MM.1S (cell line): ENCODE results near the gene VPS13C.

Experiments
- DNase-seq: peaks from one replicate; pipeline ENCODE4 v3.0.0-alpha.2; 2015
- H2AFZ ChIP-seq: fragments of 300-600 bp; sonication (generic); 2 replicates; pipeline ENCODE4 v1.6.0; 2016; ENCODE audit warnings: antibody characterized with exemption, low read length
- H3F3A ChIP-seq: fragments of 300-600 bp; sonication (generic); 2 replicates; pipeline ENCODE4 v1.6.1; 2016; ENCODE audit warnings: mild to moderate bottlenecking, antibody characterized with exemption, low read length, moderate library complexity, mixed read lengths; ENCODE audit not compliant: insufficient read depth
- H3K27ac ChIP-seq: fragments of 300-600 bp; sonication (generic); 2 replicates; pipeline ENCODE4 v1.5.1; 2016; ENCODE audit warnings: mild to moderate bottlenecking, low read length
- H3K27me3 ChIP-seq: fragments of 300-600 bp; sonication (generic); replicated peaks from 2 replicates; pipeline ENCODE4 v1.6.0; 2016; ENCODE audit warnings: low read length; ENCODE audit not compliant: insufficient read depth
- H3K36me3 ChIP-seq: fragments of 300-600 bp; sonication (generic); replicated peaks from 2 replicates; pipeline ENCODE4 v1.6.1; 2016; ENCODE audit warnings: mild to moderate bottlenecking, low read length, mixed read lengths; ENCODE audit not compliant: insufficient read depth
- H3K4me1 ChIP-seq: fragments of 300-600 bp; sonication (generic); 2 replicates; pipeline ENCODE4 v1.6.1; 2016; ENCODE audit warnings: low read length, mixed read lengths
- H3K4me2 ChIP-seq: fragments of 300-600 bp; sonication (generic); 2 replicates; pipeline ENCODE4 v1.6.0; 2016; ENCODE audit warnings: low read depth, low read length
- H3K4me3 ChIP-seq: fragments of 300-600 bp; sonication (generic); 2 replicates; pipeline ENCODE4 v1.5.1; 2016; ENCODE audit warnings: low read length, mixed read lengths
- H3K79me2 ChIP-seq: fragments of 300-600 bp; sonication (generic); 2 replicates; pipeline ENCODE4 v1.6.1; 2016; ENCODE audit warnings: mixed run types, low read length, mixed read lengths
- H3K9ac ChIP-seq: fragments of 300-600 bp; sonication (generic); 2 replicates; pipeline ENCODE4 v1.6.1; 2016; ENCODE audit warnings: low read length, mixed read lengths
- H3K9me2 ChIP-seq: fragments of 300-600 bp; sonication (generic); replicated peaks from 2 replicates; pipeline ENCODE4 v1.6.1; 2016; ENCODE audit warnings: mild to moderate bottlenecking, low read length, mixed read lengths; ENCODE audit not compliant: insufficient read depth
- H3K9me3 ChIP-seq: fragments of 300-600 bp; sonication (generic); replicated peaks from 2 replicates; pipeline ENCODE4 v1.6.1; 2016; ENCODE audit warnings: mild to moderate bottlenecking, low read length, mixed read lengths; ENCODE audit not compliant: insufficient read depth
- H4K20me1 ChIP-seq: fragments of 300-600 bp; sonication (generic); 2 replicates; pipeline ENCODE4 v1.6.1; 2016; ENCODE audit warnings: mild to moderate bottlenecking, low read length, moderate library complexity, mixed read lengths; ENCODE audit not compliant: insufficient read depth
- CTCF ChIP-seq: fragments of 300-600 bp; sonication (generic); IDR thresholded peaks from 2 replicates; pipeline ENCODE4 v1.5.1; 2016; ENCODE audit warnings: antibody characterized with exemption, low read length, mixed read lengths
- EZH2 ChIP-seq: fragments of 300-600 bp; sonication (generic); optimal IDR thresholded peaks from 2 replicates; pipeline ENCODE3; 2017; ENCODE audit warnings: low read depth, mild to moderate bottlenecking, antibody characterized with exemption, low read length, mixed read lengths
- EZH2phosphoT487 ChIP-seq: fragments of 300-600 bp; sonication (generic); IDR thresholded peaks from 2 replicates; pipeline ENCODE4 v1.6.1; 2018; ENCODE audit warnings: antibody characterized with exemption, low read length

VPS13C gene

DNA sequence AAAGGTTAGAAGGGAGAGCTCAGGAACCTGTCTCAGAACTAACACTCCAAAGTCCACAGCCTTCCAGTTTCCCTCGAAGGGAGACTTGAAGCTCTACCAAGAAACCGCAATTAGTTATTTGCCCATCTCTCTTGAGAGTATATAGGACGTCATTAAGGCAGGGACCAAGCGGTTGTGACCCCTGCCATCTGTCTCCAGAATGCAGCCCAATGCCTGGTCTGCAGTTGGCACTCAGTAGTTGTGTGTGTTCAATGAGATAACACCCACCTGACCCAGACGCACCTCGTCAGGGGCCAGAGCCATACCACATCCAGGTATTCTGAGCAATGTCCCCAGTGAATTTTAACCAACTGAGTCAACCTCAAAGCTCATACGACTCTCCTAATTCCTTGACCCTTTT lies 251.0 kb downstream of the VPS13C start:
- H3K27ac ChIP-seq = no peak overlapping the region
- TF ChIP-seq EZH2 (no peak), CTCF (no peak), EZH2phosphoT487 (no peak)

DNA sequence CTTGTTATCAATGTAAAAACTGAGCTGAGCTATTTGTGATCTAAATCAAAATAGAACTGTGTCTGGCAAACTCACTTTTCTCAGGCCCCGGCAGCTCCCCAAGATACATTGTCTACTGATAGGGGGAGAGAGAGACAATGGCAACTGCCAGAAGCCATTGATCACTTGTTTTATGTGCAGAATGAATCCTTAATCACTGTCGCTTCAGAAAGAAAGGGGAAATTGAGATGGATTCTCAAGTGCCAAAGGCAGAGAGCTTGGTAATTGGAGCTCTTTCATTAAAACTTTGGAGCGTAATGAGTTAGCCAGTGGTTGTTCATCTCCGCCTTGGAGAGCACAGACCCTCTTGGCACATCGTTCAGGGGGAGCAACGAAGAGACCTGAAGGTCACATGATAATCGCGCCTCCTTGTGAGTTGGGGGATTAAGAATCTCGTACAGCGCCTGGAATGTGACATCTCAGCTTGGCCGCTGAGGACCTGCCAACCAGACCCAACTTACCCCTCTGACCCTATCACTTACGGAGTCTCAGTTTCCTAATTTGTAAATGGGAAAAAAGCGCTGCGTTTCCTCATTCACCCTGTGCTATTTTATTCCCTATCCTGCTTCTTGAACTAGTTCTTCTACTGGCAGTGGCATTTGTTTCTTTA lies 252.8 kb downstream of the VPS13C start:
- Histone ChIP-seq H3K4me2 (no peak overlapping the region), H4K20me1 (no peaks in the 10 kb centered on the region), H3K9me2 (no peaks in the 10 kb centered on the region), H3K27me3 (no peaks in the 10 kb centered on the region), H3K4me3 (no peak overlapping the region), H3F3A (no peaks in the 10 kb centered on the region), H3K4me1 (no peaks in the 10 kb centered on the region), H3K9me3 (no peaks in the 10 kb centered on the region), H2AFZ (no peak overlapping the region), H3K27ac (no peak overlapping the region), H3K9ac (no peak overlapping the region), H3K79me2 (no peaks in the 10 kb centered on the region), H3K36me3 (no peaks in the 10 kb centered on the region)
- no peak for TF ChIP-seq EZH2phosphoT487
- TF ChIP-seq CTCF = no peak
- TF ChIP-seq EZH2 = no peak
- DNase-seq = no peak

More for the DNA sequence above, 251.0 kb downstream of the VPS13C start:
- H2AFZ ChIP-seq = no peak overlapping the region
- H3K27me3 ChIP-seq = no peaks in the 10 kb centered on the region
- H3F3A ChIP-seq = no peaks in the 10 kb centered on the region
- H3K4me2 ChIP-seq = no peak overlapping the region
- no peak overlapping the region for H3K9ac ChIP-seq
- DNase-seq = no peak
- no peaks in the 10 kb centered on the region for H3K79me2 ChIP-seq
- no peaks in the 10 kb centered on the region for H3K36me3 ChIP-seq
- H3K4me3 ChIP-seq = no peak overlapping the region
- H3K4me1 ChIP-seq = no peaks in the 10 kb centered on the region
- H3K9me3 ChIP-seq = no peaks in the 10 kb centered on the region
- H3K9me2 ChIP-seq = no peaks in the 10 kb centered on the region
- no peaks in the 10 kb centered on the region for H4K20me1 ChIP-seq
